HG02798 (cell line): ENCODE results near the gene NAA50.

Experiments used
- ATAC-seq: cut with Tn5 transposase; IDR thresholded peaks from one replicate; pipeline ENCODE4 v1.9.1; 2021; ENCODE audit warnings: mild to moderate bottlenecking; ENCODE audit not compliant: unreplicated experiment, poor library complexity

Gene NAA50

GRCh38 chr3:113695786-113696645 is 50.0 kb downstream of the NAA50 start, which contains the start of gene USF3:
USF3 (minus strand) TSS chr3:113696642; CDS start chr3:113674878, 21,764 bp downstream.
- peak; percentile 65 for ATAC-seq

DNA sequence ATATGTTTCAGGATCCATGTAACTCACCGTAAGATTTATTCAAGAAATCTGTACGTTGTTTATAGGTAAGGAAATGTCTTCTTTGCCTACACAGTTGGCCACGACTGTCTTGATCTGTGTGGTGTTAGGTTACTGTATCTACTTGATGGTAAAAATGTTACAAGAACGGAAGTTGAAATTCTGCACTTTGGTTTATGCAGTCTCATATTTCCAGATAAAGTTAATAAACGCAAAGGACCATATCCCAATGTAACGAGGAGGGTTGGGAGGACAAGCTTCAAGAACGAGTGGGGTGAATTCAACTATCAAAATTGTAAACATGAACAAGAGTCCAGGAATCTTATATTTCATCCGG is 50.6 kb downstream of the NAA50 start:
- no peak for ATAC-seq

- ATAC-seq: no peak
These were observed 55.6 kb downstream of the NAA50 start for GRCh38 chr3:113690482-113690881.

DNA sequence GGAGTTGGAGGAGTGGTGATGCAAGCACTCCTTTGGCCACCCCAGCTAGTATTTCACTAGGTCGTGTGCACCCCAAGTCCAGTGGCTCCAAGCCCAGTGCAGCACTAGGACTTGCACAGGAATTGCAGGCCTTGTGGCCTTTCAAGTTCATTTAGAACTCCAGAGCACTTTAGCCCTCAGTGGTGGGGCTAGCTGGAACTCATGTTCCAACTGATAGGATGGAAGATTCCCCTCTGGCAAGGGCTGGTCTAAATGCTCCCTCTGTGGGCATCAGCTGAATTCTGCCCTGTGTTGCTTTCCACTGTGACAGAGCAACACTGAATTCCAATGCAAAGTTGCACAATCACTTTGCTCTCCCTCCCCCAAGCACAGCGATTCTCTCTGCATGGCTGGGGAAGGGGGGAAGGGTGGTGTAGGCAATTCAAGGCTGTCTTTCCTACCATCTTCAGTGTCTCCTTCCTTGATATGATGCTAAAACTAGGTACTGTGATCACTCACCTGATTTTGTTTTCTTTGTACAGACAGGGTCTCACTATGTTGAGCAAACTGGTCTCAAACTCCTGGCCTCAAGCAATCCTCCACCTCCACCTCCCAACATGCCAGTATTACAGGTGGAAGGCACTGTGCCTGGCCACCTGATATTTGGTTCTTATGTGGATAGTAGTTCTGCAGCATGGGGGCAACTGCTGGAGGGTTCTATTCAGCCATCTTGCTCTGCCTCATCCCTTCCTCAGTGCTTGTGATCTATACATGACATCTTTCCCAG is 59.9 kb downstream of the NAA50 start:
- no peak for ATAC-seq

DNA sequence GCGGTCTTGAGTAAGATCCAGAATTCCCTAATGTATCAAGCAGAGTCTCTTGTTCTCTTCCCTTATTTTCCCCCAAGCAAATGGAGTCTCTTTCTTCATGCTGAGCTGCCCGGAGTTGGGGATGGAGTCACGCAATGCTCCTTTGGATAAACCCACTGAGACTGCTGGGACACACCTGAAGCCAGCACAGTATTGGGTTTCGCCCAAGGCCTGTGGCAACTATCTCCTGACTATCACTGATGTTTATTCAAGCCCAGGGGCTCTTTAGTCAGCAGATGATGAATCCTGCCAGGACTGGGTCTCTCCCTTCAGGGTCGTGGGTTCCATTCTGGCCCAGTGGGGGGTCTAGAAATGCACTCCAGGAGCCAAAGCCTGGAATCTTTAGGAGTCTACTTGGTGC is 60.9 kb downstream of the NAA50 start:
- ATAC-seq: no peak

- no peak for ATAC-seq
These were observed 61.7 kb downstream of the NAA50 start for GRCh38 chr3:113684271-113684819.

GRCh38 chr3:113678773-113679172 is 67.3 kb downstream of the NAA50 start:
- ATAC-seq: no peak

- ATAC-seq: no peak
These were observed 68.3 kb downstream of the NAA50 start for GRCh38 chr3:113677737-113678136.

- ATAC-seq: no peak
These were observed 69.8 kb downstream of the NAA50 start for GRCh38 chr3:113676261-113676660.

DNA sequence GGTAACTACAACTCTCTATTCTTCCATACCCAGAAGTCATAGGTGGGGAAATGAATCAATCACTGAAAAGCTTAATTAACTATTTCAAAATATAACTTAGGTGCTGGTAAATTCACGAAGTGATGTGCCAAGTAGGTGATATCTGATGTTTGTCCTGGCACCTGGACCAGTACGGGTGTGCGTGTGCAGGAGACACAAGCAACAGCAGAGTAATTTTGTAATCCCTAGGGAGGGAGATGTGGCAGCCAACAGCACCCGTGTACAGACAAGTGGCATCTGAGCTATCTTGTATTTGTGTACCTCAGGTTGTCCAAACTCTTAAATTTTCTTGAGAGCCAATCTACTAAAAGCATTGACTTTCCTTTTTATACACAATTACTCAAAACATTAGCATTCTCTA is 72.5 kb downstream of the NAA50 start:
- no peak for ATAC-seq

DNA sequence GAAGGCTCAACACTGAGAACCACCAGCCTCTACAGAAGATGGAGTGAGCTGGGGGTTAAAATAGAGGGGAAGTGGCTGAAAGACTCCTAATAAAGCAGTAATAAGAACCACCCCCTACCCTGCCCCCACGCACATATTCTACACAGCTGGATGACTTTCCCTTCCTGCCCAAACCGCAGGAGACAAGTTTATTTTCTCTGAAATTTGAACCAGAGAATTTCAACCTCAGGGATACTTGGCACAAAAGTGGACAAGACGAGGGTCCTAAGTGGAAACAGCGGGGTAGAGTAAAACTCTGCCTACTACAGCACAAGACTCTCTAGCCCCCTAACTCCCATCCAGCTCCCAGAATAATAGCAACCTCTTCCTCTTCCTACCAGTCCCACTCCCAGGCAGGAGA is 78.0 kb downstream of the NAA50 start:
- no peak for ATAC-seq
